OCI-LY7 (cell line): Measurements from ENCODE around the gene KRT80.

ENCODE experiments used
- CTCF ChIP-seq: fragments of 200-600 bp; sonication (generic); conservative IDR thresholded peaks from 2 replicates; pipeline ENCODE4 v1.5.1; 2014; ENCODE audit warnings: mild to moderate bottlenecking, antibody characterized with exemption, low read length, moderate library complexity, mixed read lengths
- EZH2phosphoT487 ChIP-seq: fragments of 200-600 bp; sonication (generic); IDR thresholded peaks from 2 replicates; pipeline ENCODE4 v1.6.1; 2018; ENCODE audit warnings: low read depth, borderline replicate concordance, mild to moderate bottlenecking, mixed run types, antibody characterized with exemption, low read length, moderate library complexity, mixed read lengths

GRCh38 chr12:52188658-52189057 is 3.2 kb downstream of the KRT80 start:
- TF ChIP-seq CTCF (no peak), EZH2phosphoT487 (no peak)
